Epithelial cell of esophagus (primary cell): Measurements from ENCODE around the gene SMIM21.

Experiments used
- DNase-seq: peaks from one replicate; pipeline ENCODE4 v3.0.0; 2010; ENCODE audit warnings: low read depth
- H3K4me3 ChIP-seq: 2 replicates; pipeline ENCODE4 v1.5.1; 2011; ENCODE audit warnings: mild to moderate bottlenecking, low read length, control low read depth
- TF ChIP-seq, protein P1 (sequence below): IDR thresholded peaks from 2 replicates; pipeline ENCODE4 v1.5.1; 2011; ENCODE audit warnings: low read depth, mild to moderate bottlenecking, low read length, control low read depth, inconsistent platforms; ENCODE audit not compliant: insufficient read depth; ENCODE audit errors: missing control alignments

The SMIM21 gene

DNA sequence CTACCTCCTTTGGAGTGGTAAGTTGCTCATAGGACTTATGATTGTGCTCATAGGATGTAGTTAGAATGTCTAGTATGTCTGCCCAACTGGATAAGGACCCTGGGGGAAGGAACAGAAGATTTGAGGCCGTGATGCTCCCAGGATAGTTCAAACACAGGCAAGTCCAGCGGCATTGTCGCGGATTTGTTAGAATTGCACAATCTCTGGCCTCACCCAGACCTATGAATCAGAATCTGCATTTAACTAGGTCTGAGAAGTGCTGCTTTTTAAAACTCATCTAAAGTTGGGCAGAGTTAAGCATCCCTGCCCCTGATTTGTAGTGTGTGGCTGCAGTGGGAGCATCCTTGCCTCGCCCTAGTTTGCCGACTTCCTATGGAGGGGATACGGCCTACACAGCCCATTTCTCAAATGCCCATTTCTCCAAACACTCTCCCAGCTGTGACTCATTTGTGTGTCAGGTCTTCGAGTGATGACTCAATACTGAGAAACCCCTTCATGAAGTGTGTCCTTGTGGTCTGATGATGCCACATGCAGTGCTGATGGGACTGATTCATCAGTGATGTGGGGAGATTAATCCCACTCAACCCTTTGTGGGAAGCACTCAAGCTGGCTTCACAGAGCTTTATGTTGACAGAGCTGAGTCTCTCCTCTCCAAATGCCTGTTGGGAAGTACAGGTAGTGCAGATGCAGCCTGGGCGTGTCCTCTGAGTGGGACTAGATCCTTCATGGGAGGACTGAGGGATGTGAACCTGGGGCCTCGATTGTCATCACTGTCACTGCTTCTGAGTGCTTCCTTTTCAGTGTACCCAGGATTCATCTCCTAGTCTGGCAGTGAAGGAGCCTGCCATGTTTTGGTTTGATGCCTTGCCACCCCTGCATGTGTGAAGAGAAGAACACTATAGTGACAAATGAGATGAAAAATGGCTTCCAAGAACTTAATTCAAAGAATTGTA lies 18.7 kb downstream of the SMIM21 start:
- peak; percentile 99 for DNase-seq
- H3K4me3 ChIP-seq, result no peak overlapping the region
- TF ChIP-seq, protein P1, sequence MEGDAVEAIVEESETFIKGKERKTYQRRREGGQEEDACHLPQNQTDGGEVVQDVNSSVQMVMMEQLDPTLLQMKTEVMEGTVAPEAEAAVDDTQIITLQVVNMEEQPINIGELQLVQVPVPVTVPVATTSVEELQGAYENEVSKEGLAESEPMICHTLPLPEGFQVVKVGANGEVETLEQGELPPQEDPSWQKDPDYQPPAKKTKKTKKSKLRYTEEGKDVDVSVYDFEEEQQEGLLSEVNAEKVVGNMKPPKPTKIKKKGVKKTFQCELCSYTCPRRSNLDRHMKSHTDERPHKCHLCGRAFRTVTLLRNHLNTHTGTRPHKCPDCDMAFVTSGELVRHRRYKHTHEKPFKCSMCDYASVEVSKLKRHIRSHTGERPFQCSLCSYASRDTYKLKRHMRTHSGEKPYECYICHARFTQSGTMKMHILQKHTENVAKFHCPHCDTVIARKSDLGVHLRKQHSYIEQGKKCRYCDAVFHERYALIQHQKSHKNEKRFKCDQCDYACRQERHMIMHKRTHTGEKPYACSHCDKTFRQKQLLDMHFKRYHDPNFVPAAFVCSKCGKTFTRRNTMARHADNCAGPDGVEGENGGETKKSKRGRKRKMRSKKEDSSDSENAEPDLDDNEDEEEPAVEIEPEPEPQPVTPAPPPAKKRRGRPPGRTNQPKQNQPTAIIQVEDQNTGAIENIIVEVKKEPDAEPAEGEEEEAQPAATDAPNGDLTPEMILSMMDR, result peak; percentile 29

DNA sequence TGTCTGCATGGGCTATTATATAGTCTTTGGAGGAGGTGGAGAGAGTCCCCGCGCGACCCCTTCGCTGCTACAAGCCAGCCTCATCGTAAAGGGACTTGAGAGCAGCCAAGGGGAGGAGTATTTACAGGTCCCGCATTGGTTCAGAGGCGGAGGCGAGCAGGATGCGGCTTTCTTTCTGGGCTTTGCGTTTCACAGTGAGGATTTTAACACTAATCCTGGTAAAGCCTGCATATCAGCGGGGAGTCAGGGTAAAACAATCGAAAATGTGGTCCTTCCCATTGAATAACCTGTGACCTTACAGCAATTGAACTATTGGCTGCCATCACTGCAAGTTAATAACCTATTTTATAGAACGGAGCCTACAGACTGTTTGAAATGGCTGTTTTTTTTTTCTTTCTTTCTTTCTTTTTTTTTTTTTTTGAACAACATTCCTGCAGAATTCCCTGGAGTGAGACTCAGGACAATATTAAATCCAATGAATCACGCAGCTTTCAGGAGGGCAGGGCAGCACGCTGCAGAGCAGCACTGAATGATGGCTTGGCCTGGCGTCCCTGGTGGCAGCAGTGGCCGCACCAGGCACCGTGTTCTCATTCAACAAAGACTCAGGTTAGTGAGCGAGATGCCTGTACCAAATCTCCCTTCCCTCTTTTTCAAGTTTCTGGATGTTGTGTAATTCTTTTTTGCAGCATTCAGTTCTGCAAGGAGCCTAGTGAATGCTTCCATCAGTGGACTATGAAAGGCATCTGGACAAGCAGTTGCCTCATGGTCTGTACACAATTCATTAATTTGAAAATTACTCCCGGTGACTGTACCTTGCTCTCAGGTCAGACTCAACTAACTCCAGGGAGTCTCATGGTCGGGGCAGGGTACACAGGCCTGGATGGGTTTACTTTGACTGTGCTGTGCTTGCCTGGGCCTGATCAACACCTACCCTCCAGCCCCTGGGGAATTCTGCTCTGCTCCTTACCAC lies 19.8 kb downstream of the SMIM21 start:
- TF ChIP-seq, protein P1, result no peak
- peak; percentile 60 for DNase-seq
- no peak overlapping the region for H3K4me3 ChIP-seq

DNA sequence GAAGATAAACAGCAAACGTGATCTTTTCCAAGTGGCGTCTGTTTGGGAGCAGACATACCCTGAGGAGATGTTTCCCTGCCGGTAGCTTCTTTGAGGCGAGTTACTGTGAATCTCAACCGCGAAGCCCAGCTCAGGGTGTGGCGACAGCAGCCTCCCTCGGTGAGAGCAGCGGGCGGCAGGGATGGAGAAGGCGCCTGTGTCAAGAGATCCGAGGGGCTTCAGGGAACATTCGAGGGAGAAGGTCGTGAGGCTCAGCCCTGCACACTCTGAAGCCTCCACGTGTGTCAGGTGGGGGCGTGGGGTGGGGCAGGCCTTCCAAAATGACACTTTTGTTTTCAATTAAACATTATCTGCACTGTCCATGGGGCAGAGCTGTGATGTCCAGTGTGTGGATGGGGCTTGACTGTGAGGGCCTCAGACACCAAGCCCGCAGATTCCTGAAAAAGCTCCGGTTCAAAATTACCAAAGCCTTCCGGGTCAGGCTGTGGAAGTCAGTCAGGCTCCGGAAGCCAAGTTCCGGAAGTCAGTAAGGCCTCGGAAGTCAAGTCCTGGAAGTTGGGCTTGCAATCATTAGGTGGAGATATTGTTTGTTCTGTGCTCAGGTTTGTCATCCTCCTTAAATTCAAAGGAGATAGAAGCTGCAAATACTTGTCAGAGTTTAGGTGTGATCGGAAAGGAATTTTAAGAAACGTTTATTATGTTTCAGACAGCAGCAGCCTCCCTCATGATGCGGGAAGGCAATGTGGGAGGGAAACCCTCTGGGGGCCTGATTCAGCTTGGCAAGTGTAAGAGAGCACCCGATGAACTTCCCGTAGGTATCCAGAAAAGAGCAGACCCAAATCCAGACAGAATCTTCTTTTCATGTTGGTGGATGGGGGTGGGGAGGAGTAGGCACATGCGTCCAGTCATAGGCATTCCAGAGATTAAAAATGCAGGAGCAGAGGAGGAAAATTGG lies 20.7 kb downstream of the SMIM21 start:
- H3K4me3 ChIP-seq, result no peak overlapping the region
- DNase-seq, result no peak
- TF ChIP-seq, protein P1, result no peak

DNA sequence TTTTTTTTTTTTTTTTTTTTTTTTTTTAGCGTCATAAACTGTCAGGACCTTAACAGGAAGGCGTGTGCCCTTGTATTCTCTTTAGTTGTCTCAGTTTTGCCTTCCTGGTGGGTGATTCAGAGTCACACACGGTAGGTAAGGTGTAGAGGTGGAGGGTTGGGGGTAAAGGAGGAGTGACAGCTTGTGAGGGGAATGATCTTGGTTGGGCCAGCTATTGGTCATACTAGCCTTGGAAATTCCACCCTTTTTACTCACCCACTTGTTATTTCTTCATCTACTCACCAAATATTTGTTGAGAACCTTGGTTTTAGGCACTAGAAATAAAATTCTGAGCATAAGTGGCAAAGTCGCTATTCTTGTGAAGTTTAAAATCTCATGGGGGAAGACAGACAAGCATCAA lies 22.2 kb downstream of the SMIM21 start:
- peak; percentile 51 for DNase-seq
- TF ChIP-seq, protein P1, result no peak
- no peak overlapping the region for H3K4me3 ChIP-seq

DNA sequence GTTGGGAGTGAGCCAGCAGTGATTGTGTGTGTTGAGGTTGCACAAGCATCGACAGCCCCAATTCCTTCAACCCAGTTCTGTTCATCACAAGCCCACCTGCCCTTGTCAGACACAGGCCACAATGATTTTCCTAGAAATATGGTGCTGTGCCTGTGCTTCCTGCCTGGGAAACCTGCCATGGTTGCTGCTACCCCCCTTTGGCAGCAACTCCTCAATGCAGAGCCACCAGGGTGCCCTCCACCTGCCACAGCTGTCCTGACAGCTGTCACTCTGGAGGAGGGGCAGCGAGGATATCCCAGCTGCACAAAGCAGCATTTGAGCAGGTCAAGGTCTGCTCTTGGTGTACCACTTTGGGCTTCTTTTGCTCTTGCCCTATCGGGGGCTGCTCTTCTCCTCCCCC lies 27.1 kb downstream of the SMIM21 start:
- TF ChIP-seq, protein P1, result no peak
- H3K4me3 ChIP-seq, result no peak overlapping the region
- DNase-seq, result no peak

DNA sequence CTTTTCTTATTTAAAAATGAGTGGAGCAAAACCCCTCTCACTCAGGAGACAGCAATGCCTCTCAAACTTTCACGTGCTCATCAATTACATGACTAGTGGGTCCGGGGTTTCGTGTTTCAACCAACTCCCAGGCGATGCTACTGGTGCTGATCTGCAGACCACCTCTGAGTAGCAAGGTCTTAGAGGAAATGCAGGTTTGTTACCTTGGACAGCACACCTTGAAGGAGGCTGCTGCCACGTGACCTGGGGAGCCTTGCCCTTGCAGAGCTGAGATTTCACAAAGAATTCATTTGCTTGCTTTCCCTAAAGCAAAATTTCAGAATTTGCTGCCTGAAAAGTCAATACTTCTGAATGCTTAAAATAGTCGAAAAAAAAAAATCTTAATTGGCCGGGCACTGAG lies 32.4 kb downstream of the SMIM21 start:
- TF ChIP-seq, protein P1, result no peak
- H3K4me3 ChIP-seq, result no peak overlapping the region
- DNase-seq, result no peak
